SU-DHL-6 (cell line): Measurements from ENCODE around the gene ATP1A3.

Source experiments
- H2AFZ ChIP-seq: fragments of 200-600 bp; sonication (generic); 2 replicates; pipeline ENCODE4 v1.6.1; 2014; ENCODE audit warnings: low read depth, mild to moderate bottlenecking, moderate library complexity, mixed read lengths, antibody characterized with exemption, low read length; ENCODE audit not compliant: severe bottlenecking
- H3F3A ChIP-seq: fragments of 200-600 bp; shearing (Covaris generic); 2 replicates; pipeline ENCODE4 v1.6.0; 2016; ENCODE audit warnings: antibody characterized with exemption, mild to moderate bottlenecking; ENCODE audit not compliant: insufficient read depth
- H3K27ac ChIP-seq: fragments of 200-600 bp; sonication (generic); 2 replicates; pipeline ENCODE4 v1.5.1; 2016; ENCODE audit warnings: low read depth, mild to moderate bottlenecking, low read length, moderate library complexity, mixed read lengths
- H3K27me3 ChIP-seq: fragments of 200-600 bp; sonication (generic), shearing (Covaris generic); 2 replicates; pipeline ENCODE4 v1.6.0; 2014; ENCODE audit warnings: mild to moderate bottlenecking, low read length
- H3K36me3 ChIP-seq: fragments of 200-600 bp; sonication (generic); 2 replicates; pipeline ENCODE4 v1.6.1; 2014; ENCODE audit warnings: mild to moderate bottlenecking, low read length, mixed read lengths
- H3K4me2 ChIP-seq: fragments of 300-600, 200-600 bp; shearing (Covaris generic), sonication (generic); 2 replicates; pipeline ENCODE4 v1.6.0; 2014; ENCODE audit warnings: low read length, low read depth, mild to moderate bottlenecking; ENCODE audit not compliant: poor library complexity, severe bottlenecking
- H3K4me3 ChIP-seq: fragments of 200-600 bp; sonication (generic); 2 replicates; pipeline ENCODE4 v1.5.1; 2014; ENCODE audit warnings: antibody characterized with exemption, low read length, mild to moderate bottlenecking, mixed read lengths; ENCODE audit not compliant: insufficient read depth, poor library complexity, severe bottlenecking
- H3K79me2 ChIP-seq: fragments of 200-600 bp; sonication (generic); 2 replicates; pipeline ENCODE4 v1.6.1; 2014; ENCODE audit warnings: mild to moderate bottlenecking, low read length, moderate library complexity; ENCODE audit not compliant: insufficient read depth
- H3K9ac ChIP-seq: fragments of 200-600 bp; sonication (generic); 2 replicates; pipeline ENCODE4 v1.7.0; 2014; ENCODE audit warnings: mild to moderate bottlenecking, low read length
- H3K9me2 ChIP-seq: fragments of 200-600 bp; sonication (generic); replicated peaks from 2 replicates; pipeline ENCODE4 v1.6.1; 2014; ENCODE audit warnings: low read length; ENCODE audit not compliant: insufficient read depth
- H3K9me3 ChIP-seq: fragments of 200-600 bp; sonication (generic); 2 replicates; pipeline ENCODE4 v1.6.1; 2014; ENCODE audit warnings: low read length, mixed read lengths; ENCODE audit not compliant: insufficient read depth
- H4K20me1 ChIP-seq: fragments of 200-600 bp; sonication (generic); 2 replicates; pipeline ENCODE4 v1.6.1; 2014; ENCODE audit warnings: low read depth, mild to moderate bottlenecking, antibody characterized with exemption, low read length, moderate library complexity, mixed read lengths
- EZH2phosphoT487 ChIP-seq: fragments of 200-600 bp; sonication (generic), shearing (Covaris generic); conservative IDR thresholded peaks from 2 replicates; pipeline ENCODE4 v1.6.1; 2018; ENCODE audit warnings: mild to moderate bottlenecking, antibody characterized with exemption, low read length, moderate library complexity, mixed read lengths
- TF ChIP-seq, protein P1 (sequence below): fragments of 200-600 bp; sonication (generic); IDR thresholded peaks from one replicate; pipeline ENCODE4 v1.5.1; 2017; ENCODE audit warnings: antibody characterized with exemption, mild to moderate bottlenecking, low read length, moderate library complexity; ENCODE audit not compliant: insufficient read depth, poor library complexity, severe bottlenecking

Gene ATP1A3

DNA sequence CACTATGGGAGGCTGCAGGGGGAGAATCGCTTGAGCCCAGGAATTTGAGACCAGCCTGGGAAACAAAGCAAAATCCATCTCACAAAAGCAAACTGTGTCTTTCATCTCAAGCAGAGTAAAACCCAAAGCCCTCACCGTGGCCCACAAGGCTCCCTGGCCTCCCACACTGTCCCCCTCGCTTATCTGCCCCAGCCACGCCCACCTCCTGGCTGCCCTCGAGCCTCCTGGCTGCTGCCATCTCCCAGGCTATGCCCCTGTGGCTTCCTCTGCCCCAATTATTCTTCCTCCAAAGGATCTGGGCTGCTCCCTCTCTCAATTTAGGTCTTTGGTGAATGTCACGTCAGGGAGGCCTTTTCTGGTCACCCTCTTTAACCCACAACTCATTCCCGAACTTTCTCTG, 38.5 kb downstream of the ATP1A3 start:
- Histone ChIP-seq H2AFZ (no peak overlapping the region), H3K9me2 (no peaks in the 10 kb centered on the region), H3K9ac (no peak overlapping the region), H4K20me1 (no peaks in the 10 kb centered on the region), H3K4me3 (no peak overlapping the region), H3K4me2 (no peak overlapping the region), H3K27ac (peak overlapping the region; percentile 28), H3F3A (peaks cover 23% of the 10 kb centered on the region), H3K79me2 (no peaks in the 10 kb centered on the region; the same call in 1 of the 2 replicates), H3K36me3 (no peaks in the 10 kb centered on the region), H3K27me3 (no peaks in the 10 kb centered on the region), H3K9me3 (no peaks in the 10 kb centered on the region)
- TF ChIP-seq EZH2phosphoT487 = no peak

DNA sequence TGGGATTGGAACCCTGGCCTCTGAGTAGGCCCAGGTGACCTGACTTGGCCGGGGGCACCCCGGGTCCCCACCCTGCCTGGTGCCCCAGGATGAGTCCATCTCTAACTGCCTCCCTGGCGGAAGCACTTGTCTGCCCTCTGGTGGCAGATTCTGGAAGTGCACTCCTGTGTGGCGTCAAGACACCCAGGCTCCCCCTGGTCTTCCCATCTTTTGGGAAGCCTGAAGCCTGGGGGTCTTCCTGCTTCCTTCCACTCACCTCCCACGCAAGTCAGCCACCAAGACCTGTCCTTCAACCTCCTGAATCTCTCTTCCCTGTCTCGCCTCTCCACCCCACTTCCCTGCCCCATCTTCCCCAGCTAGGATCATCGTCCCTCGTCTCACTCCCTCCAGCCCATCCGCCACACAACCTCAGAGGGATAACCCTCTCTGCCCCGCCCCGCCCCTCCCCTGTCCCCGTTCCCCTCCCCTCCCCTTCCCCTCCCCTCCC, 42.3 kb downstream of the ATP1A3 start:
- no peak overlapping the region for H3K4me3 ChIP-seq
- no peaks in the 10 kb centered on the region for H3K79me2 ChIP-seq
- no peak for TF ChIP-seq EZH2phosphoT487
- TF ChIP-seq, protein P1, sequence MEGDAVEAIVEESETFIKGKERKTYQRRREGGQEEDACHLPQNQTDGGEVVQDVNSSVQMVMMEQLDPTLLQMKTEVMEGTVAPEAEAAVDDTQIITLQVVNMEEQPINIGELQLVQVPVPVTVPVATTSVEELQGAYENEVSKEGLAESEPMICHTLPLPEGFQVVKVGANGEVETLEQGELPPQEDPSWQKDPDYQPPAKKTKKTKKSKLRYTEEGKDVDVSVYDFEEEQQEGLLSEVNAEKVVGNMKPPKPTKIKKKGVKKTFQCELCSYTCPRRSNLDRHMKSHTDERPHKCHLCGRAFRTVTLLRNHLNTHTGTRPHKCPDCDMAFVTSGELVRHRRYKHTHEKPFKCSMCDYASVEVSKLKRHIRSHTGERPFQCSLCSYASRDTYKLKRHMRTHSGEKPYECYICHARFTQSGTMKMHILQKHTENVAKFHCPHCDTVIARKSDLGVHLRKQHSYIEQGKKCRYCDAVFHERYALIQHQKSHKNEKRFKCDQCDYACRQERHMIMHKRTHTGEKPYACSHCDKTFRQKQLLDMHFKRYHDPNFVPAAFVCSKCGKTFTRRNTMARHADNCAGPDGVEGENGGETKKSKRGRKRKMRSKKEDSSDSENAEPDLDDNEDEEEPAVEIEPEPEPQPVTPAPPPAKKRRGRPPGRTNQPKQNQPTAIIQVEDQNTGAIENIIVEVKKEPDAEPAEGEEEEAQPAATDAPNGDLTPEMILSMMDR = peak; percentile 81
- H2AFZ ChIP-seq = no peak overlapping the region
- H3K4me2 ChIP-seq = peak overlapping the region; percentile 17
- no peaks in the 10 kb centered on the region for H3K9me3 ChIP-seq
- peak overlapping the region; percentile 35 for H3K9ac ChIP-seq
- H3K9me2 ChIP-seq = no peaks in the 10 kb centered on the region
- H3K27me3 ChIP-seq = no peaks in the 10 kb centered on the region
- H3F3A ChIP-seq = peaks cover 31% of the 10 kb centered on the region
- H3K27ac ChIP-seq = peak overlapping the region; percentile 98
- H4K20me1 ChIP-seq = no peaks in the 10 kb centered on the region
- no peaks in the 10 kb centered on the region for H3K36me3 ChIP-seq

DNA sequence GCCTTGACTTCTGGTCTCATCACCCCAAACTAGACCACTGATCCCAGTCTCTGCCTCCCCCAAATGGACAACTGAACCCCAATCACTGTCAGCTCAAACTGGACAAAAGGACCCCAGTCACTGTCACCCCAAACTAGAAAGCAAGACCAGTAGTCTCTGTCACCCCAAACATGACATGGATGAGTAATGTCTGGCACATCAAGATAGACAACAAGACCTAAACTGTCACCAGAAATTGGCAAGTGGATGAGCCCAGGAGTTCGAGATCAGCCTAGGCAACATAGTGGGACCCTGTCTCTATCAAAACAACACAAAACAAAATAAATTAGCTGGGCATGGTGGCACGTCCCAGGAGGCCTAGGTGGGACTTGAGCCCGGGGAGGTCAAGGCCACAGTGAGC, 46.9 kb downstream of the ATP1A3 start:
- Histone ChIP-seq H3K4me2 (peak overlapping the region; percentile 61), H3K79me2 (no peaks in the 10 kb centered on the region), H3K27ac (peak overlapping the region; percentile 98), H3K9ac (peak overlapping the region; percentile 47), H4K20me1 (no peaks in the 10 kb centered on the region), H3F3A (peaks cover 47% of the 10 kb centered on the region), H3K36me3 (no peaks in the 10 kb centered on the region), H3K27me3 (no peaks in the 10 kb centered on the region), H3K4me3 (no peak overlapping the region), H3K9me2 (no peaks in the 10 kb centered on the region), H3K9me3 (no peaks in the 10 kb centered on the region), H2AFZ (no peak overlapping the region)
- no peak for TF ChIP-seq EZH2phosphoT487
- TF ChIP-seq, protein P1 = no peak

DNA sequence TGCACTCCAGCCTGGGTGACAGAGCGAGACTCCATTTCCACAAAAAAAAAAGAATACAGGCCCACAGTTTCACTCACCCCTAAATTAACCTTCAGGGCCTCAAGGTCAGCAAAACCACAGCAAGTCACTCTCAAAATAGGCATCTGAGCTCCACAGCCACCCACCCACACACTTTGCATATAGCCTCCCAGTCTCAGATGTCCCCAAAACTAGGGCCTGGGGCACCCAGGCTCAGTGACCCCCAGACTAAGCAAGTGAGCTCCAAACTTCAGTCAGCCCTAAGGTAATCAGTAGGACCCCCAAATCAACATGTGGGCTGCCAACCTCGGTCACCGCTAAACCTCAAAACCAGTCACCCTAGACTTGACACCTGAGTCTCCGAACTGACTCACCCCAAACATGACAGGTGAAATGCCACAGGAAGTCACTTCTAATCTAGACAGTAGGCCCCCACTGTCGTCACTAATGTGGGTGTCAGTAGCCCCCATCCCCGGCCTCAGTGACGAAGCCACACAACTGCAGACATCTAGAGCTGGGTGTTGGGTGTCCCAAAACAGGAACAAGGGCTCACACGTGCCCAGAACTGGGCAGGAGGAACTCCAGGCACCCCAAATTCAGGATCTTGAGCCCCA, 48.8 kb downstream of the ATP1A3 start:
- no peaks in the 10 kb centered on the region for H3K9me2 ChIP-seq
- no peak overlapping the region for H3K4me3 ChIP-seq
- no peaks in the 10 kb centered on the region for H3K79me2 ChIP-seq
- H3K36me3 ChIP-seq = no peaks in the 10 kb centered on the region
- no peaks in the 10 kb centered on the region for H3K9me3 ChIP-seq
- H3K27ac ChIP-seq = peak overlapping the region; percentile 98
- TF ChIP-seq, protein P1 = no peak
- no peak for TF ChIP-seq EZH2phosphoT487
- peak overlapping the region; percentile 67 for H3K9ac ChIP-seq
- H3F3A ChIP-seq = peaks cover 59% of the 10 kb centered on the region
- no peaks in the 10 kb centered on the region for H4K20me1 ChIP-seq
- no peaks in the 10 kb centered on the region for H3K27me3 ChIP-seq
- peak overlapping the region; percentile 83 for H3K4me2 ChIP-seq
- no peak overlapping the region for H2AFZ ChIP-seq
